Measurements from ENCODE around the gene TMUB2. TPM values are rescaled to one million over a fixed set of nuclear protein-coding genes. Genes with fewer than 3 reads are reported as not detected.

TMUB2 gene
- total and polyA plus RNA-seq, 8 donors = 10.4 to 50.9 (median 15.9) TPM

DNA sequence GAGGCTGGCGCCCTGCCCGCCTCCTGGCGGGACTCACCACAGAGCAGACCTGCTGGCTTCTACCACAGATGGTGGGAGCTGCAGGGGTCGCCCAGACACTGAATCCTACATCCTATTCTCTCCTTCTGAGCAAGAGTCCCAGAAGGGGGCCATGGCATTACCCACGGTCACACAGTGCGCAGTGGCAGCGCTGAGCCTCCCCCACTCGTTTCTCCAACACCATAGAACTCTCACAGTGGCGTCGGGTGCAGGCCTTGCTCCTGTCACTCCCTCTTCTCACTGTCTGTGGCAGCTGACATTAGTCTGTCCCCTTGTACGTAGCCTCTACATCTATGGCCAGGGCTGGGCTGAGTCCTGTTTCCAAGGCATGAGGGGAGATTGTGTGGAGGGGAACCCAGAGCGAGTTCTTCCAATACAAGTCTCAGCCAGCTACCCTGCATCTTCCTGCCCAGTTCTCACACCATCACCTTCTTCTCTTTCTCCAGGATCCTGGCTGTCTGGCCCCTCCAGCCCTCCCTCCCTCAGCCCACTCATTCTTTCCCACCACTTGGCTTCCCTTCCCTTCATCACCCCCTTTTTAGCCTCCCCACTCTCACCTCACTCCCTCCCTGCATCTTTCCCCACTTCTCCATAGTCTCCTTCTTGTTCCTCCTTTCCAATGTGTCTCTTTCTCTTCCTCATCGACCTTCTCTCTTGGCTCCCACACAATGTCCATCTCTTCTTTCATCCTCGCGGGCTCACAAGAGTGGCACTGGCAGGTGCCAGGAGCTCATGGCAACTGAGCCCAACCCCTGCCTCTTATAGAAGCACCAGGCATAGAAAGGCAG is 26.8 kb downstream of the TMUB2 start:
- Histone ChIP-seq H3K4me3 (no peak overlapping the region), H3K4me1 (peaks cover 6 to 17% (median 10%) of the 10 kb centered on the region in 3 donors), H3K36me3 (peaks cover 0 to 34% (median 23%) of the 10 kb centered on the region in 3 donors), H3K27me3 (no peaks in the 10 kb centered on the region), H3K27ac (no peak overlapping the region), H3K9me3 (no peaks in the 10 kb centered on the region)
- ATAC-seq = no peak
- DNase-seq = no peak
- TF ChIP-seq, protein P1, sequence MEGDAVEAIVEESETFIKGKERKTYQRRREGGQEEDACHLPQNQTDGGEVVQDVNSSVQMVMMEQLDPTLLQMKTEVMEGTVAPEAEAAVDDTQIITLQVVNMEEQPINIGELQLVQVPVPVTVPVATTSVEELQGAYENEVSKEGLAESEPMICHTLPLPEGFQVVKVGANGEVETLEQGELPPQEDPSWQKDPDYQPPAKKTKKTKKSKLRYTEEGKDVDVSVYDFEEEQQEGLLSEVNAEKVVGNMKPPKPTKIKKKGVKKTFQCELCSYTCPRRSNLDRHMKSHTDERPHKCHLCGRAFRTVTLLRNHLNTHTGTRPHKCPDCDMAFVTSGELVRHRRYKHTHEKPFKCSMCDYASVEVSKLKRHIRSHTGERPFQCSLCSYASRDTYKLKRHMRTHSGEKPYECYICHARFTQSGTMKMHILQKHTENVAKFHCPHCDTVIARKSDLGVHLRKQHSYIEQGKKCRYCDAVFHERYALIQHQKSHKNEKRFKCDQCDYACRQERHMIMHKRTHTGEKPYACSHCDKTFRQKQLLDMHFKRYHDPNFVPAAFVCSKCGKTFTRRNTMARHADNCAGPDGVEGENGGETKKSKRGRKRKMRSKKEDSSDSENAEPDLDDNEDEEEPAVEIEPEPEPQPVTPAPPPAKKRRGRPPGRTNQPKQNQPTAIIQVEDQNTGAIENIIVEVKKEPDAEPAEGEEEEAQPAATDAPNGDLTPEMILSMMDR (IDR thresholded peaks at IDR 0.05) = no peak
- intact Hi-C loops (cut with DNase I) = loop anchor here (5.0 to 10.0 kb wide), 4 partner anchors 109 to 134 kb away; partner anchors contain the start of genes SLC25A39 (in 2 of the 3) and GRN (in 1 of the 3)
- WGBS, 2 donors = 86 to 89% methylated on average over 15 of the region's 15 CpGs
- FAIRE-seq = no peak

DNA sequence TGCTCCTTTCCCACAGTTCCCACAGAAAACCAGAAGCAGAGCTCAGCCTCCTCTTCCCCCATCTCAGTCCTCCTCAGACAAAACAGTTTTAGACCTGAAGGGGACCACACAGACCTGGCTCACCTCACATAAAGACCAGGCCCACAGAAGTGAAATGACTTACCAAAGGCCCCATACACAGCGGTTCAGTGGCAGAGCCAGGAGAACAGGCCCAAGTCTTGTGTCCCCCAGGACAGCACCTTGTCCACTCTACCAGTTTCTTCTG is 27.4 kb downstream of the TMUB2 start:
- peaks cover 6 to 17% (median 10%) of the 10 kb centered on the region in 3 donors for H3K4me1 ChIP-seq
- DNase-seq (no peak), ATAC-seq (no peak), FAIRE-seq (no peak)
- no peaks in the 10 kb centered on the region for H3K27me3 ChIP-seq
- TF ChIP-seq, protein P1 (IDR thresholded peaks at IDR 0.05) = no peak
- H3K27ac ChIP-seq = no peak overlapping the region
- peaks cover 0 to 30% (median 20%) of the 10 kb centered on the region in 3 donors for H3K36me3 ChIP-seq
- no peak overlapping the region for H3K4me3 ChIP-seq
- 98 to 100% methylated on average over 1 of the region's 1 CpG for WGBS, 2 donors
- no peaks in the 10 kb centered on the region for H3K9me3 ChIP-seq
- intact Hi-C loops (cut with DNase I) = loop anchor here (5.0 to 10.0 kb wide), 4 partner anchors 108 to 133 kb away; partner anchors contain the start of genes SLC25A39 (in 2 of the 3) and GRN (in 1 of the 3)

DNA sequence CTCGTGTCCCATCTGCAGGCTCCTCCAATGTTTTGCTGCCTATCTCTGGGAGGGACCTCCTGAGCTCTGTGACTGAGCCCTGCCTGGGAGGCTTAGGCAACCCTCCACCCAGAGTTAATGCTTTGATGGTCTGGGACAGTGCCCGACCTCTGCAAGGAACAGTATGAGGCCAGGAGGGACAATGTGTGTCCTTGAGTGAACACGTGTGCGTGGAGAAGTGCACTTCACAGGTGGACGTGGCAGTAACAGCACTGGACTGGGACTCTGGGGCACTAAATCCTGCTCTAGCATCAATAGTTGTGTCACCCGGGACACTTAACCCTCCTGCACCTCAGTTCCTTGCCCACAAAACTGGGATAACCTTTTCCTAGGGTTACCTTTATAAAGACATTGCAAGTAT is 28.1 kb downstream of the TMUB2 start:
- no peak for DNase-seq
- Histone ChIP-seq H3K9me3 (no peaks in the 10 kb centered on the region), H3K4me3 (no peak overlapping the region), H3K27me3 (no peaks in the 10 kb centered on the region), H3K36me3 (peaks cover 0 to 26% (median 20%) of the 10 kb centered on the region in 3 donors), H3K4me1 (peaks cover 6 to 17% (median 10%) of the 10 kb centered on the region in 3 donors), H3K27ac (no peak overlapping the region)
- FAIRE-seq = no peak
- ATAC-seq = no peak
- intact Hi-C loops (cut with DNase I) = loop anchor here (5.0 to 10.0 kb wide), 4 partner anchors 107 to 132 kb away; partner anchors contain the start of genes SLC25A39 (in 2 of the 3) and GRN (in 1 of the 3)
- TF ChIP-seq, protein P1 (IDR thresholded peaks at IDR 0.05) = no peak
- whole genome bisulfite sequencing, 2 donors = 85 to 92% methylated on average over 6 of the region's 6 CpGs

DNA sequence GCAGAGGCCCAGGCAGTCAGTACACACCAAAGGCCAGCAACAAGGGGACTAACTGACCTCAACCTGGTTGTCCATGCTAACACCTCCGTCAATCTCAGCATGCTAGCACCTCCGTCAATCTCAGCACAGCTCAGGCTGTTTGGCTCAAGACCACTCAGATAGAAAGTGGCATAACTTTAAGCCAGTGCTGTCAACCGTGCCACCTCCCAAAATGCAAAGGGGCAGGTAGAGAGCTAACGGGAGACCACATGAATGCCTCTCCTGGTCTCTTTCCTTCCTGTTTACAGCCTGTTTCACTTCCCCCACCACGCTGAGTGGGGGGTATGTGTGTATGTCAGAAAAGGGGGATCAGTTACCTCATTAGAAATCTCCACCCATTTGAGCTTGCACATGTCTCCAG is 29.4 kb downstream of the TMUB2 start:
- ATAC-seq (no peak), FAIRE-seq (no peak), DNase-seq (no peak)
- Histone ChIP-seq H3K27ac (no peak overlapping the region), H3K27me3 (no peaks in the 10 kb centered on the region), H3K9me3 (no peaks in the 10 kb centered on the region), H3K36me3 (peaks cover 0 to 26% (median 20%) of the 10 kb centered on the region in 3 donors), H3K4me1 (peaks cover 6 to 10% (median 8%) of the 10 kb centered on the region in 3 donors), H3K4me3 (no peak overlapping the region)
- intact Hi-C loops (cut with DNase I) = loop anchor here in 1 of 3 donors (10.0 kb wide), 1 partner anchor 109 kb away; the partner anchor contains the start of gene SLC25A39
- TF ChIP-seq, protein P1 (IDR thresholded peaks at IDR 0.05) = no peak
- WGBS, 2 donors = 82 to 89% methylated on average over 5 of the region's 5 CpGs
